Suprapubic skin (tissue), 4 donors: ENCODE measurements around the gene CTNND2. TPM values are rescaled to one million over a fixed set of nuclear protein-coding genes. Genes with fewer than 3 reads are reported as not detected.

Source experiments
- DNase-seq, 2 donors: peaks; one replicate each; pipeline ENCODE4 v3.0.0-alpha.2; 2019; ENCODE audit warnings: low spot score in 2 of 2
- H3K27ac ChIP-seq: fragments of 200-600 bp; sonication (generic); one replicate; pipeline ENCODE4 v1.5.1; 2019
- H3K27me3 ChIP-seq: fragments of 200-600 bp; sonication (generic); one replicate; pipeline ENCODE4 v1.5.1; 2019
- H3K36me3 ChIP-seq: fragments of 200-600 bp; sonication (generic); one replicate; pipeline ENCODE4 v1.5.1; 2019
- H3K4me1 ChIP-seq: fragments of 200-600 bp; sonication (generic); one replicate; pipeline ENCODE4 v1.5.1; 2019
- H3K4me3 ChIP-seq: fragments of 200-600 bp; sonication (generic); one replicate; pipeline ENCODE4 v1.5.1; 2019; ENCODE audit warnings: mild to moderate bottlenecking
- H3K9me3 ChIP-seq: fragments of 200-600 bp; sonication (generic); one replicate; pipeline ENCODE4 v1.5.1; 2019
- CTCF ChIP-seq, 2 donors: fragments of 200-600 bp in 1 of 2; fragments of 450-650 bp in 1 of 2; sonication (generic) in 1 of 2; IDR thresholded peaks; one replicate each; pipeline ENCODE4 v1.5.1; 2016 to 2019; ENCODE audit warnings: antibody characterized with exemption in 2 of 2, mild to moderate bottlenecking in 1 of 2, moderate library complexity in 1 of 2
- EP300 ChIP-seq: sonication (generic); formaldehyde crosslinking; IDR thresholded peaks from one replicate; pipeline ENCODE4 v1.6.1; 2017; ENCODE audit warnings: antibody characterized with exemption
- POLR2A ChIP-seq, 2 donors: fragments of 450-650 bp; IDR thresholded peaks; one replicate each; pipeline ENCODE4 v1.6.1; 2017; ENCODE audit warnings: antibody characterized with exemption in 2 of 2, mild to moderate bottlenecking in 2 of 2, moderate library complexity in 2 of 2
- POLR2AphosphoS5 ChIP-seq, 3 donors: sonication (generic); formaldehyde crosslinking; IDR thresholded peaks; one replicate each; pipeline ENCODE4 v1.6.1; 2017; ENCODE audit warnings: antibody characterized with exemption in 3 of 3
- WGBS: methylation state at CpG from one replicate; pipeline ENCODE4 v1.1.5; 2018; 5-methylcytosine and 5-hydroxymethylcytosine counted together
- total RNA-seq, 4 donors: library from RNA; depleted of rRNA; stranded (reverse); fragments of >200 nt; gene quantifications; one replicate each; pipeline ENCODE4 v1.1.0, GENCODE V29; 2016

CTNND2 gene
- total RNA-seq, 4 donors from 2014 or later, result 0.40 to 3.8 (median 2.2) TPM

- Histone ChIP-seq H3K36me3 (no peaks in the 10 kb centered on the region), H3K4me3 (no peak overlapping the region), H3K9me3 (no peaks in the 10 kb centered on the region), H3K27ac (no peak overlapping the region), H3K4me1 (no peaks in the 10 kb centered on the region), H3K27me3 (no peaks in the 10 kb centered on the region)
- WGBS, result 75% methylated on average over 5 of the region's 5 CpGs
- TF ChIP-seq POLR2AphosphoS5 (IDR thresholded peaks at IDR 0.05) (no peak), CTCF (IDR thresholded peaks at IDR 0.05) (no peak), EP300 (no peak), POLR2A (IDR thresholded peaks at IDR 0.05) (no peak)
- no peak for DNase-seq
These were observed 603.5 kb downstream of the CTNND2 start for GRCh38 chr5:11300736-11301135.

GRCh38 chr5:11298877-11299276, 605.4 kb downstream of the CTNND2 start:
- H3K27me3 ChIP-seq, result no peaks in the 10 kb centered on the region
- no peaks in the 10 kb centered on the region for H3K9me3 ChIP-seq
- H3K27ac ChIP-seq, result no peak overlapping the region
- H3K4me1 ChIP-seq, result no peaks in the 10 kb centered on the region
- no peak for DNase-seq
- no peak overlapping the region for H3K4me3 ChIP-seq
- 94% methylated on average over 4 of the region's 4 CpGs for WGBS
- H3K36me3 ChIP-seq, result no peaks in the 10 kb centered on the region
- TF ChIP-seq CTCF (IDR thresholded peaks at IDR 0.05), result no peak

GRCh38 chr5:11293523-11293922, 610.7 kb downstream of the CTNND2 start:
- no peak for DNase-seq
- Histone ChIP-seq H3K27ac (no peak overlapping the region), H3K4me1 (no peaks in the 10 kb centered on the region), H3K9me3 (no peaks in the 10 kb centered on the region), H3K27me3 (no peaks in the 10 kb centered on the region), H3K4me3 (no peak overlapping the region), H3K36me3 (no peaks in the 10 kb centered on the region)
- WGBS, result 45% methylated on average over 2 of the region's 2 CpGs
- TF ChIP-seq POLR2AphosphoS5 (IDR thresholded peaks at IDR 0.05) (no peak), CTCF (IDR thresholded peaks at IDR 0.05) (no peak), POLR2A (IDR thresholded peaks at IDR 0.05) (no peak), EP300 (no peak)

- H3K27me3 ChIP-seq, result no peaks in the 10 kb centered on the region
- TF ChIP-seq EP300 (no peak), POLR2A (IDR thresholded peaks at IDR 0.05) (no peak), POLR2AphosphoS5 (IDR thresholded peaks at IDR 0.05) (no peak), CTCF (IDR thresholded peaks at IDR 0.05) (no peak)
- no peak overlapping the region for H3K4me3 ChIP-seq
- no peaks in the 10 kb centered on the region for H3K4me1 ChIP-seq
- no peak overlapping the region for H3K27ac ChIP-seq
- H3K36me3 ChIP-seq, result no peaks in the 10 kb centered on the region
- 95% methylated on average over 1 of the region's 1 CpG for WGBS
- DNase-seq, result no peak
- H3K9me3 ChIP-seq, result no peaks in the 10 kb centered on the region
These were observed 611.4 kb downstream of the CTNND2 start for GRCh38 chr5:11292648-11293356.

- no peaks in the 10 kb centered on the region for H3K4me1 ChIP-seq
- no peaks in the 10 kb centered on the region for H3K9me3 ChIP-seq
- H3K27ac ChIP-seq, result no peak overlapping the region
- WGBS, result 79% methylated on average over 5 of the region's 5 CpGs
- H3K27me3 ChIP-seq, result no peaks in the 10 kb centered on the region
- H3K4me3 ChIP-seq, result no peak overlapping the region
- no peak for DNase-seq
- TF ChIP-seq POLR2A (IDR thresholded peaks at IDR 0.05), result no peak
- no peak for TF ChIP-seq POLR2AphosphoS5 (IDR thresholded peaks at IDR 0.05)
- TF ChIP-seq EP300, result no peak
- no peak for TF ChIP-seq CTCF (IDR thresholded peaks at IDR 0.05)
- no peaks in the 10 kb centered on the region for H3K36me3 ChIP-seq
These were observed 614.5 kb downstream of the CTNND2 start for GRCh38 chr5:11289733-11290132.
